ENCODE results near the gene MUC5B.

GRCh38 chr11:1180947-1181391 is 41.9 kb upstream of the MUC5B start:
- TF ChIP-seq CTCF (IDR thresholded peaks at IDR 0.05) = no peak
- TF ChIP-seq POLR2A (IDR thresholded peaks at IDR 0.05) = no peak
- TF ChIP-seq POLR2AphosphoS5 (IDR thresholded peaks at IDR 0.05; ENCODE audit: insufficient read depth in 1 of 2, low read depth in 1 of 2) = no peak

All from vagina (tissue), 2 donors.